SK-N-SH (cell line): ENCODE results near the gene TMEM123.

ENCODE experiments used
- EZH2phosphoT487 ChIP-seq: fragments of 200-600 bp; sonication (generic); IDR thresholded peaks from 2 replicates; pipeline ENCODE4 v1.6.1; 2017; ENCODE audit warnings: low read depth, mixed run types, mild to moderate bottlenecking, antibody characterized with exemption, moderate library complexity, borderline replicate concordance
- POLR2AphosphoS5 ChIP-seq: IDR thresholded peaks from 2 replicates; pipeline ENCODE4 v1.6.1; 2012; ENCODE audit warnings: low read depth, low read length
- RAD21 ChIP-seq: IDR thresholded peaks from 2 replicates; pipeline ENCODE4 v1.6.1; 2012; ENCODE audit warnings: mild to moderate bottlenecking, low read length
- RCOR1 ChIP-seq: fragments of 150-350 bp; IDR thresholded peaks from 2 replicates; pipeline ENCODE4 v1.6.1; 2017; ENCODE audit warnings: antibody characterized with exemption, low read length
- REST ChIP-seq: IDR thresholded peaks from 2 replicates; pipeline ENCODE4 v1.6.1; 2012; ENCODE audit warnings: mild to moderate bottlenecking, low read depth, low read length, moderate library complexity
- RXRA ChIP-seq: IDR thresholded peaks from 2 replicates; pipeline ENCODE4 v1.4.0; 2012; ENCODE audit warnings: low read depth, mild to moderate bottlenecking, borderline replicate concordance
- TAF1 ChIP-seq: IDR thresholded peaks from 2 replicates; pipeline ENCODE4 v1.6.1; 2012; ENCODE audit warnings: low read depth, mild to moderate bottlenecking, low read length, moderate library complexity, borderline replicate concordance
- TCF12 ChIP-seq: IDR thresholded peaks from 2 replicates; pipeline ENCODE4 v1.4.0; 2012
- YY1 ChIP-seq: IDR thresholded peaks from 2 replicates; pipeline ENCODE4 v1.4.0; 2012; ENCODE audit warnings: low read depth, mild to moderate bottlenecking
- TF ChIP-seq, protein P1 (sequence below): fragments of 200-600 bp; sonication (generic); IDR thresholded peaks from 2 replicates; pipeline ENCODE4 v1.6.1; 2017; ENCODE audit warnings: antibody characterized with exemption, mild to moderate bottlenecking, moderate library complexity

DNA sequence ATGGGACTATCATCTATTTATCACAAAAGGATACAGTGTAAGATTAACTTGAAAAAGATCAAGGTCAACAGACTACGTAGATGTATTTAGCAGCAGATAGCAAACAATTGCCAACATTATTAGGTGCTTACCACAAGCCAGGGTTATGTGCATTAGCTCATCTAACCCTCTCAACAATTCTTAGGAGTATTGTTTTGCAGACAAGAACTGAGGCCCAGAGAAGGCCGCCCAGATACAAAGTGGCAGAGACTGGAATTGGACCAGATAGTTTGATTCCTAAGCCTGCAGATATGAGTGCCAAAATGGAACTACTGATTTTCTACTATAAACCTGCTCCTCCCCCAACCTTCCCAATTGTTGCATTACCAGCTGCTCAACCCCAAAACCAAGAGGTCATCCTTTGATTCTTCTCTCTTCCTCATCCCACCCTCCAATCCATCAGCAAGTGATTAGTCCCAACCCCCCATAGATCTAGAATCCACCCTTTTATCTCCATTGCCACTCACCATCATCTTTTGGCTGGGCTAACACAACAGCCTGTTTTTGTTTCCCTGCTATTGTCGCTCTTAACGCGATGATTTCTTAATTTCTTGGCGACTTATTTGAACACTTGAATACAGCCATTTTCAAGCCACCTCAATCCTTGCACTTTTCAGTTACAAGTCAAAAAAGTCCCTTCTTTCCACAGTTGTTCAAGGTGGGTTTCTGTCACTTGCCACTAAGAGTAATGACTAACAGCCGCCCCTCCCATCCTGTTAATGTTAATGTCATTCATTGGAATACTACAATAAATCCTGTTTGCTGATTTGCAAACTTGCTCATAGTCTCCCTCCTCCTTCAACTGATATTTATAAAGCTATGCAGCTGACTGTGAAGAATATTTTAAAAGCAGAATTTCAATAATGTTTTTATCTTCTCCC, 2.7 kb downstream of the TMEM123 start:
- TF ChIP-seq, protein P1, sequence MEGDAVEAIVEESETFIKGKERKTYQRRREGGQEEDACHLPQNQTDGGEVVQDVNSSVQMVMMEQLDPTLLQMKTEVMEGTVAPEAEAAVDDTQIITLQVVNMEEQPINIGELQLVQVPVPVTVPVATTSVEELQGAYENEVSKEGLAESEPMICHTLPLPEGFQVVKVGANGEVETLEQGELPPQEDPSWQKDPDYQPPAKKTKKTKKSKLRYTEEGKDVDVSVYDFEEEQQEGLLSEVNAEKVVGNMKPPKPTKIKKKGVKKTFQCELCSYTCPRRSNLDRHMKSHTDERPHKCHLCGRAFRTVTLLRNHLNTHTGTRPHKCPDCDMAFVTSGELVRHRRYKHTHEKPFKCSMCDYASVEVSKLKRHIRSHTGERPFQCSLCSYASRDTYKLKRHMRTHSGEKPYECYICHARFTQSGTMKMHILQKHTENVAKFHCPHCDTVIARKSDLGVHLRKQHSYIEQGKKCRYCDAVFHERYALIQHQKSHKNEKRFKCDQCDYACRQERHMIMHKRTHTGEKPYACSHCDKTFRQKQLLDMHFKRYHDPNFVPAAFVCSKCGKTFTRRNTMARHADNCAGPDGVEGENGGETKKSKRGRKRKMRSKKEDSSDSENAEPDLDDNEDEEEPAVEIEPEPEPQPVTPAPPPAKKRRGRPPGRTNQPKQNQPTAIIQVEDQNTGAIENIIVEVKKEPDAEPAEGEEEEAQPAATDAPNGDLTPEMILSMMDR = no peak
- TF ChIP-seq POLR2AphosphoS5 = no peak
- no peak for TF ChIP-seq EZH2phosphoT487
- no peak for TF ChIP-seq RCOR1
- no peak for TF ChIP-seq RAD21
- TF ChIP-seq TAF1 = no peak
- no peak for TF ChIP-seq RXRA
- no peak for TF ChIP-seq REST
- no peak for TF ChIP-seq YY1
- no peak for TF ChIP-seq TCF12
